Mesothelial cell of epicardium (in vitro differentiated cells): Measurements from ENCODE around the gene CABLES2. TPM values are rescaled to one million over a fixed set of nuclear protein-coding genes. Genes with fewer than 3 reads are reported as not detected.

Experiments used
- DNase-seq, 2 experiments: peaks; one replicate each; pipeline ENCODE4 v3.0.0; 2021; ENCODE audit warnings: low spot score in 2 of 2; ENCODE audit not compliant: unreplicated experiment in 2 of 2
- H3K27ac Mint-ChIP-seq: 2 replicates; pipeline ENCODE4 v1.8.0; 2021; ENCODE audit warnings: mixed read lengths
- H3K27me3 Mint-ChIP-seq: 2 replicates; pipeline ENCODE4 v1.8.0; 2021; ENCODE audit warnings: low read depth, mixed read lengths
- H3K36me3 Mint-ChIP-seq: 2 replicates; pipeline ENCODE4 v1.8.0; 2021; ENCODE audit warnings: mixed read lengths
- H3K4me1 Mint-ChIP-seq: 2 replicates; pipeline ENCODE4 v1.8.0; 2021; ENCODE audit warnings: mixed read lengths
- H3K4me3 Mint-ChIP-seq: 2 replicates; pipeline ENCODE4 v1.8.0; 2021; ENCODE audit warnings: mild to moderate bottlenecking, moderate library complexity, mixed read lengths
- H3K9me3 Mint-ChIP-seq: 2 replicates; pipeline ENCODE4 v1.8.0; 2021; ENCODE audit warnings: mixed read lengths
- total RNA-seq: library from RNA; stranded (reverse); gene quantifications from 3 replicates; pipeline ENCODE4 v1.2.1, GENCODE V29; 2021
- TF ChIP-seq, protein P1 (sequence below): fragments of 200-600 bp; sonication (generic); IDR thresholded peaks from one replicate; pipeline ENCODE4 v1.5.0; 2021; ENCODE audit warnings: antibody characterized with exemption; ENCODE audit not compliant: unreplicated experiment

Gene CABLES2
- total RNA-seq, 1 donor from 2014 or later: 23.7 TPM

DNA sequence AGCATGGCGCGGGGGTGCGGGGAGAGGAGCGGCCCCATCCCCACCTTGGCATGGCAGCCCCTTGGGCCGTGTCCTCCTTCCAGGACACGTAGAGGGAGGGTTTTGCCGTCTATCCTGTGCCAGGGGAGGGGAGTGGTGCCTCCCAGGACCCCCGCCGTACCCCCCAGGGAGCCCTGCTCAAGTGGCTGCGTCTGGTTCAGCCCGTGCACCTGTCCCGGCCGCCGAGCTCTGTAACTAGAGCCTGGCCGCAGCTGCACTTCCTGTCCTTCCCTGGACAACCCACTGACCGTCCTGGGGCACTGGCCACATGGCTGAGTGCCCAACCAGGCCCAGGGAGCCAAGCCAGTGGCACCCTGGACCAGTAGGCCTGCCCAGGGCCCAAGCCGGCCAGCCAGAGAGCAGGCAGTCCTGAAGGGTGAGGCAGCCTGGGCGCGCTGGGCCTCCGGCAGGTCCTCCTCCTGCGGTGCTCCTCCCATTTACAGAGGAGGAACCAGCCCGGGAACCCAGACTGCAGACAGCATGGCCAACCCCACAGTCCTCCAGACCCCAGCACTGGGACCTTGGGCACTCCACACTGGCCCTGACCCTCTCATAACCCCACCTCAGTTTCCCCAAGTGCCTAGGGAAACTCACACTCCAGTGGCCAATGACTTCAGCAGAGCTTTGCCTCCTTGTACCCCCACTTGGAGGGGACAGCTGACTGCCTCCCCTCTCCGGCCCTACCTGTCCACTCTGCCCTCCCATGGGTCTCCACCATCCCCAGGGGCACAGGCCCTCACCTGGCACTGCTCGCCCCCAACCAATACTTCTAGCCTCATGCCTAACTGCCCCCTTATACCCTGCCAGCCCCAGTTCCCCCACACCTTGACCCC, 48.7 kb downstream of the CABLES2 start:
- no peak for DNase-seq
- TF ChIP-seq, protein P1, sequence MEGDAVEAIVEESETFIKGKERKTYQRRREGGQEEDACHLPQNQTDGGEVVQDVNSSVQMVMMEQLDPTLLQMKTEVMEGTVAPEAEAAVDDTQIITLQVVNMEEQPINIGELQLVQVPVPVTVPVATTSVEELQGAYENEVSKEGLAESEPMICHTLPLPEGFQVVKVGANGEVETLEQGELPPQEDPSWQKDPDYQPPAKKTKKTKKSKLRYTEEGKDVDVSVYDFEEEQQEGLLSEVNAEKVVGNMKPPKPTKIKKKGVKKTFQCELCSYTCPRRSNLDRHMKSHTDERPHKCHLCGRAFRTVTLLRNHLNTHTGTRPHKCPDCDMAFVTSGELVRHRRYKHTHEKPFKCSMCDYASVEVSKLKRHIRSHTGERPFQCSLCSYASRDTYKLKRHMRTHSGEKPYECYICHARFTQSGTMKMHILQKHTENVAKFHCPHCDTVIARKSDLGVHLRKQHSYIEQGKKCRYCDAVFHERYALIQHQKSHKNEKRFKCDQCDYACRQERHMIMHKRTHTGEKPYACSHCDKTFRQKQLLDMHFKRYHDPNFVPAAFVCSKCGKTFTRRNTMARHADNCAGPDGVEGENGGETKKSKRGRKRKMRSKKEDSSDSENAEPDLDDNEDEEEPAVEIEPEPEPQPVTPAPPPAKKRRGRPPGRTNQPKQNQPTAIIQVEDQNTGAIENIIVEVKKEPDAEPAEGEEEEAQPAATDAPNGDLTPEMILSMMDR: no peak
- Mint-ChIP-seq H3K4me1 (peaks cover 36% of the 10 kb centered on the region), H3K4me3 (no peak overlapping the region), H3K9me3 (no peaks in the 10 kb centered on the region), H3K36me3 (no peaks in the 10 kb centered on the region), H3K27ac (peak overlapping the region; percentile 41), H3K27me3 (no peaks in the 10 kb centered on the region)

DNA sequence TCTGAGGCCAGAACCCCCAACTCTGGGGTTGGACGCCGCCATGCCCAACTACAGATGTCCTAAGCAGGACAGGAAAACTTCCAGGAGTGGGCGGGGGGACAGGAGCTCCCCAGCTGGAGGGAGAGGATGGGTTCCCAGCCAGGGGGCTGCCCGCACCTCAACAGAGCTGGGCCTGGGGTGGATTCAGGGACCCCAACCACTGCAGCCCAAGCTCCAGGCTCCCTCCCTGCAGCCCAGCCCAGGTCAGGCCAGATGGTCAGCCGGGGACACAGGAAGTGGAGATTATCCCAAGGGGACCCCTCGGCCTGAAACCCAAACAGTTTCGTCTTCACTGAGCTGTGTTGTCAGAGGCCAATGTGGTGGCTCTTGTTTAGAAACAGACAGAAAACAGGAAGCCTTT, 49.4 kb downstream of the CABLES2 start:
- Mint-ChIP-seq H3K4me3 (no peak overlapping the region), H3K27me3 (no peaks in the 10 kb centered on the region), H3K9me3 (no peaks in the 10 kb centered on the region), H3K4me1 (peaks cover 31% of the 10 kb centered on the region), H3K36me3 (no peaks in the 10 kb centered on the region), H3K27ac (no peak overlapping the region)
- TF ChIP-seq, protein P1: no peak
- DNase-seq: no peak

DNA sequence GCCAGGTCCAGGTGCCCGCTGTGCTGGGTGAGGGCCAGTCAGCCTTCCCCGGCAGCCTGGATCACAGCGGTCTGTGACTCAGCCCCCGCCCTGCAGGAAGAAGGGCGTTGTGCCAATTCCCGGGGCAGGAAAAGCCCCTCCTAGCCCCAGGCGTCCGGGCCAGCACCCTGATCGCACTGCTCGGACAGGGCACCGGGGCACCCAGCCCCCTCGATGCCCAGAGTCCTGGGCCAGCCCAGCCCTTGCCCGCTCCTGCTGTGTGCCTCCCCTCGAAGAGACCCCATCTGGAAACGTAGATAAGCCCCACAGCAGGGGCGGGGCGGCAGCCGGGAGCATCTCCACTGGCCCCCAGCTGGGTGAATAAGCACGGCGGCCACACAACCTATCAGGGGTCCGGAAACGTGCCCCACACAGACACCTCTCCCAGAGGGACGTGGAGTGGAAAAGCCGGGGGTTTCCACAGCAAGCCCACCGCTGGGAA, 49.9 kb downstream of the CABLES2 start:
- DNase-seq: no peak
- Mint-ChIP-seq H3K4me3 (no peak overlapping the region), H3K27ac (no peak overlapping the region), H3K27me3 (no peaks in the 10 kb centered on the region), H3K9me3 (no peaks in the 10 kb centered on the region), H3K4me1 (peaks cover 26% of the 10 kb centered on the region), H3K36me3 (no peaks in the 10 kb centered on the region)
- TF ChIP-seq, protein P1: no peak

DNA sequence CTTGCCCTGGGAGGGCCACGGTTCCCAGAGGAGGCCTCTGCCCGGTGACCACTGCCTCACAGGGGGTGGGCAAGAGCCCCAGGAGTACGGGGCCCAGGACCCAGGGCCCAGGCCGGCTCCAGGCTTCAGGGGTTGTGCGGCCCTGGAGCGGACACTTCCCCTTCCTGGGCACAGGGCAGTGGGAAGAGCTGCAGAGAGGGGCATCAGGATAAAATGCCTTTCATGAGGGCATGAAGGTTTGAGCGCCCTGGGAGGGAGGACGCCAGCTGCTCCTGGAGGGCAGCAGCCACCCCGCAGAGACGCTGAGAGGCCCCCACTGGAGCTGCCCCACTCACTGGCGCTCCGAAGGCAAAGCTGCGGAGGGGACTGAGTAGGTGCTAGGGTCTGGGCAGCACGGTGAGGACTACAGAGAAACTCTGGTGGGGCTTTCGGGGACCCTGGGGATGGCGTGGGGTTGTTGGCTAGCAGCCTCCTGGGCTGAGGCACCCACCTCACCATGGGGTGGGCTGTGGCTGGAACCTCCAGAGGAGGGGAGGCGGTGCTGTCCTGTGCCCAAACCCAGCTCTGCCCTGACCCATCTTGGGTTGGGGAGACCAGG, 50.4 kb downstream of the CABLES2 start:
- H3K4me3 Mint-ChIP-seq: no peak overlapping the region
- no peaks in the 10 kb centered on the region for H3K9me3 Mint-ChIP-seq
- TF ChIP-seq, protein P1: no peak
- DNase-seq: no peak
- H3K27ac Mint-ChIP-seq: peak overlapping the region; percentile 16
- no peaks in the 10 kb centered on the region for H3K27me3 Mint-ChIP-seq
- H3K4me1 Mint-ChIP-seq: peaks cover 21% of the 10 kb centered on the region
- H3K36me3 Mint-ChIP-seq: no peaks in the 10 kb centered on the region

DNA sequence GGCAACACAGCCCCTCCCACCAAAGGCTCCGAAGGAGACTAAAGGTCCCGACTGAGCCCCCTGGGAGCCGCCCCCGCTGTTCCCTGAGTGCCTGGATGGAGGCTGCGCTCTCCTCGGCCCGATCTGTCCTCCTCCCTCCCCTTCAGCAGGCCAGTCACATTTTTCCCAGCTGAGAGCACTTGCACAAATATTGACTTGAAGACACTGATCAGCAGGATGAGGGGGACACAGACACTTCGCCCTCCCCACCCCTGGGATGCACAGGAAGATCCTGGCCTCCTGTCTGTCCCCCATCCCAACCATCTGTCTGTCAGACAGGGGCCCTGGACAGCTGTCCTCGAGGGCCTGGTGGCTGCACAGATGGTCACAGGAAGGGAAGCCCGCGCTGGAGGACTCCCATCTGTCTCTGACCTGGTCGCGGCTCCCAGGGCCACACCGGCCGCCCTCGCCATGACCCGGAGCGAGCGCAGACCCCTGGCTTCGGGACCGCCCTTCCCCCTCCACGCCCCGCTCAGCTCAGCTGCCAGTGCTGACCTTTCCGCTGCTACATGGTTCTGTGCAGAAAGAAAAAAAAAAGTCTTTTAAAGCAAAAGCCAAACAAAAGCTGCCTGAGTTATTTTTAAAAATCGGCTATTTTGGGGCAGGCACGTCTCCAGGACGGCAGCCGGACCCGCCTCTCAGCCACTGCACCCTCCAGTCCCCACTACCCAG, 51.1 kb downstream of the CABLES2 start:
- peaks cover 17% of the 10 kb centered on the region for H3K4me1 Mint-ChIP-seq
- TF ChIP-seq, protein P1: no peak
- no peaks in the 10 kb centered on the region for H3K9me3 Mint-ChIP-seq
- DNase-seq: no peak
- no peak overlapping the region for H3K4me3 Mint-ChIP-seq
- no peaks in the 10 kb centered on the region for H3K27me3 Mint-ChIP-seq
- H3K36me3 Mint-ChIP-seq: no peaks in the 10 kb centered on the region
- H3K27ac Mint-ChIP-seq: peak overlapping the region; percentile 59
